A673 (cell line): ENCODE results near the gene NEK5.

Source experiments
- EZH2 ChIP-seq: fragments of 200-600 bp; sonication (generic); IDR thresholded peaks from 2 replicates; pipeline ENCODE4 v1.6.1; 2017; ENCODE audit warnings: borderline replicate concordance, low read depth, mild to moderate bottlenecking, mixed read lengths, antibody characterized with exemption, low read length; ENCODE audit not compliant: poor library complexity, severe bottlenecking
- TF ChIP-seq, protein P1 (sequence below): fragments of 300-800, 200-600 bp; sonication (generic); conservative IDR thresholded peaks from 2 replicates; pipeline ENCODE4 v1.5.1; 2017; ENCODE audit warnings: low read depth, mild to moderate bottlenecking, antibody characterized with exemption, low read length, moderate library complexity, mixed read lengths

DNA sequence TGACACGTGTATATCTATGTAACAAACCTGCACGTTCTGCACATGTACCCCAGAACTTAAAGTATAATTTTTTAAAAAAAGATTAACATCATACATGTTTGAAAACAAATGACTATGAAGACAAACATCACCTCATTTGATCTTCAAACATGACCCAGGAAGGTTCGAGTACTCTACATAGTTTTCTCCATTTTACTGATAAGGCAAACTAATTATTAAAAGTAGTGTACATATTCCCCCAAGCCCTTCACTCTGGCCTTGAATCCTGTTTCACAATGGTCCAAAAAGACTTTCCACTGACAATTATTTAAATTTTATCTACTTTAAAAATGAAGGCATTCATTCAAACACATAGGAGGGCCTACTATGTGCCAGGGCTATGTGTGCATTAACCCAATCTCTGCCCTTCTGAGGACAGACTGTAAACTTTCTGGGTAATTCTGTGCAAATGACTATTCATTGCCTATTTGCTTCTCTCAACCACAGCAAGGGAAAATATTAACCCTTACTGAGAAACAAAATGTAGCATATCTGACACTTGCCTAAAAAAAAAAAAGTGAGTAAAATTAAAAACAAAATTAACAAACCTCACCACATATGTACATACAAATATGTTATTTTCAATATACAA, 139.8 kb downstream of the NEK5 start:
- TF ChIP-seq, protein P1, sequence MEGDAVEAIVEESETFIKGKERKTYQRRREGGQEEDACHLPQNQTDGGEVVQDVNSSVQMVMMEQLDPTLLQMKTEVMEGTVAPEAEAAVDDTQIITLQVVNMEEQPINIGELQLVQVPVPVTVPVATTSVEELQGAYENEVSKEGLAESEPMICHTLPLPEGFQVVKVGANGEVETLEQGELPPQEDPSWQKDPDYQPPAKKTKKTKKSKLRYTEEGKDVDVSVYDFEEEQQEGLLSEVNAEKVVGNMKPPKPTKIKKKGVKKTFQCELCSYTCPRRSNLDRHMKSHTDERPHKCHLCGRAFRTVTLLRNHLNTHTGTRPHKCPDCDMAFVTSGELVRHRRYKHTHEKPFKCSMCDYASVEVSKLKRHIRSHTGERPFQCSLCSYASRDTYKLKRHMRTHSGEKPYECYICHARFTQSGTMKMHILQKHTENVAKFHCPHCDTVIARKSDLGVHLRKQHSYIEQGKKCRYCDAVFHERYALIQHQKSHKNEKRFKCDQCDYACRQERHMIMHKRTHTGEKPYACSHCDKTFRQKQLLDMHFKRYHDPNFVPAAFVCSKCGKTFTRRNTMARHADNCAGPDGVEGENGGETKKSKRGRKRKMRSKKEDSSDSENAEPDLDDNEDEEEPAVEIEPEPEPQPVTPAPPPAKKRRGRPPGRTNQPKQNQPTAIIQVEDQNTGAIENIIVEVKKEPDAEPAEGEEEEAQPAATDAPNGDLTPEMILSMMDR = no peak
- TF ChIP-seq EZH2 = no peak
